GM12878 (cell line): ENCODE data around the gene MIR17HG. TPM values are rescaled to one million over a fixed set of nuclear protein-coding genes. Genes with fewer than 3 reads are reported as not detected.

ENCODE experiments used
- ATAC-seq: fragments of 200-7000 bp; cut with Tn5 transposase; 3 replicates; pipeline ENCODE4 v1.9.1; 2020; ENCODE audit warnings: mild to moderate bottlenecking, moderate library complexity
- BruUV-seq: library from RNA; stranded (reverse); fragments of 400-500 nt; replicated peaks from 2 replicates; lab custom pipeline; 2021; lab: Mats Ljungman, UMichigan
- CTCF ChIA-PET: fragments of 300-600 bp; sonication (Branson Sonifier 250); formaldehyde crosslinking; extraction: SDS; loops from one replicate; lab custom pipeline; 2021; ENCODE audit warnings: inconsistent platforms; lab: Yijun Ruan, JAX
- POLR2A ChIA-PET: fragments of 350-600 bp; formaldehyde crosslinking; extraction: SDS; loops from one replicate; lab custom pipeline; 2021; ENCODE audit warnings: inconsistent platforms; lab: Charles Lee
- RAD21 ChIA-PET: fragments of 300-600 bp; sonication (Branson Sonifier 250); formaldehyde crosslinking; loops from one replicate; lab custom pipeline; 2023; ENCODE audit warnings: antibody characterized with exemption; ENCODE audit not compliant: unreplicated experiment; lab: Charles Lee
- SMC1A ChIA-PET: fragments of 300-600 bp; sonication (Branson Sonifier 250); formaldehyde crosslinking; loops from one replicate; lab custom pipeline; 2023; ENCODE audit not compliant: unreplicated experiment, uncharacterized antibody; lab: Charles Lee
- DNase-seq: peaks from one replicate; pipeline ENCODE4 v3.0.0-alpha.2; 2011; ENCODE audit warnings: low read depth, low spot score
- FAIRE-seq: peaks from 3 replicates; lab custom pipeline; 2011; peaks lifted over from hg19 to GRCh38; lab: Jason Lieb, UNC
- H2AFZ ChIP-seq: 2 replicates; pipeline ENCODE4 v1.6.0; 2011; ENCODE audit warnings: low read depth, low read length, control low read depth; ENCODE audit not compliant: control insufficient read depth
- H3K27ac ChIP-seq: 2 replicates; pipeline ENCODE4 v1.5.1; 2011; ENCODE audit warnings: control low read depth; ENCODE audit not compliant: control insufficient read depth, insufficient read depth
- H3K27me3 ChIP-seq, 2 experiments: replicated peaks in 1 of 2; 2 replicates each; pipeline versions ENCODE4 v1.6.0 to v1.6.1; 2011; ENCODE audit warnings: low read length in 1 of 2; ENCODE audit not compliant: control insufficient read depth in 2 of 2, insufficient read depth in 2 of 2
- H3K36me3 ChIP-seq, 2 experiments: 2 replicates each; pipeline ENCODE4 v1.5.1; 2011; ENCODE audit warnings: low read length in 1 of 2; ENCODE audit not compliant: control insufficient read depth in 2 of 2, insufficient read depth in 2 of 2
- H3K4me1 ChIP-seq: 2 replicates; pipeline ENCODE4 v1.6.1; 2011; ENCODE audit warnings: mild to moderate bottlenecking, low read length, moderate library complexity, mixed read lengths; ENCODE audit not compliant: control insufficient read depth, insufficient read depth
- H3K4me2 ChIP-seq: 2 replicates; pipeline ENCODE4 v1.6.0; 2011; ENCODE audit warnings: control low read depth; ENCODE audit not compliant: control insufficient read depth, insufficient read depth
- H3K4me3 ChIP-seq: fragments of 200-600 bp; sonication (generic); 2 replicates; pipeline ENCODE4 v1.5.1; 2016
- H3K79me2 ChIP-seq: 2 replicates; pipeline ENCODE4 v1.6.0; 2011; ENCODE audit warnings: low read length; ENCODE audit not compliant: control insufficient read depth, insufficient read depth
- H3K9ac ChIP-seq: 2 replicates; pipeline ENCODE4 v1.8.0; 2011; ENCODE audit warnings: low read length, control low read depth, mixed read lengths; ENCODE audit not compliant: control insufficient read depth, insufficient read depth
- H3K9me3 ChIP-seq: replicated peaks from 3 replicates; pipeline ENCODE4 v1.5.1; 2011; ENCODE audit warnings: mild to moderate bottlenecking, low read length; ENCODE audit not compliant: control insufficient read depth, insufficient read depth
- H4K20me1 ChIP-seq: 2 replicates; pipeline ENCODE4 v1.6.0; 2011; ENCODE audit not compliant: control insufficient read depth, insufficient read depth
- BMI1 ChIP-seq: fragments of 450-650 bp; IDR thresholded peaks from 2 replicates; pipeline ENCODE4 v1.6.1; 2016; ENCODE audit warnings: mild to moderate bottlenecking, moderate library complexity, borderline replicate concordance
- CBX3 ChIP-seq: fragments of 200-600 bp; sonication (generic); IDR thresholded peaks from 2 replicates; pipeline ENCODE4 v1.6.1; 2016; ENCODE audit warnings: low read depth, borderline replicate concordance
- KAT2A ChIP-seq: conservative IDR thresholded peaks from 2 replicates; pipeline ENCODE4 v1.6.1; 2011; ENCODE audit warnings: low read depth, low read length; ENCODE audit not compliant: control insufficient read depth
- NR2F1 ChIP-seq: fragments of 450-650 bp; conservative IDR thresholded peaks from 2 replicates; pipeline ENCODE4 v1.6.1; 2017; ENCODE audit warnings: mild to moderate bottlenecking
- POLR2AphosphoS5 ChIP-seq: IDR thresholded peaks from 2 replicates; pipeline ENCODE4 v1.6.1; 2011; ENCODE audit warnings: mild to moderate bottlenecking, low read length, inconsistent platforms
- RBBP5 ChIP-seq: fragments of 200-600 bp; sonication (generic); conservative IDR thresholded peaks from 2 replicates; pipeline ENCODE4 v1.6.1; 2016
- RFX5 ChIP-seq: IDR thresholded peaks from 2 replicates; pipeline ENCODE4 v1.6.1; 2011; ENCODE audit warnings: low read depth, low read length, improper control_type of control experiment
- RUNX3 ChIP-seq: IDR thresholded peaks from 2 replicates; pipeline ENCODE4 v1.6.1; 2012; ENCODE audit warnings: low read length, inconsistent platforms
- SRF ChIP-seq, 2 experiments: IDR thresholded peaks; 2 replicates each; pipeline ENCODE4 v1.6.1; 2011; ENCODE audit warnings: low read depth in 2 of 2, low read length in 2 of 2, mild to moderate bottlenecking in 1 of 2, moderate library complexity in 1 of 2
- WRNIP1 ChIP-seq: IDR thresholded peaks from 2 replicates; pipeline ENCODE4 v1.6.1; 2011; ENCODE audit warnings: low read depth, low read length, improper control_type of control experiment, borderline replicate concordance
- ZNF24 ChIP-seq: fragments of 450-650 bp; IDR thresholded peaks from 2 replicates; pipeline ENCODE4 v1.6.1; 2017; ENCODE audit warnings: antibody characterized with exemption, mild to moderate bottlenecking
- WGBS: methylation state at CpG from one replicate; pipeline ENCODE4 v1.1.6; 2016; ENCODE audit warnings: low lambda C conversion rate; ENCODE audit not compliant: insufficient replicate concordance, insufficient coverage; ENCODE audit errors: missing lambda C conversion rate; 5-methylcytosine and 5-hydroxymethylcytosine counted together
- in situ Hi-C: fragments of 300-500 bp; cut with MboI; formaldehyde crosslinking; loops from 9 replicates; pipeline ENCODE4 v1.14.3; 2018; ENCODE audit warnings: mixed read lengths
- intact Hi-C: fragments of 100-400 bp; cut with micrococcal nuclease; formaldehyde crosslinking; loops from one replicate; pipeline ENCODE4 v1.14.2; 2022; ENCODE audit not compliant: unreplicated experiment
- polyA plus RNA-seq, 11 experiments: library from polyadenylated mRNA; depleted of rRNA in 4 of 11; unstranded in 6 of 11; stranded (reverse) in 5 of 11; fragments of >200 nt; fragmentation: Nextera tagmentation in 4 of 11; fragmentation: Illumina TruSeq in 1 of 11; extraction: Ambion mirVana in 4 of 11; extraction: Trizol in 1 of 11; gene quantifications; 1 replicate in 1 of 11; 2 replicates in 10 of 11; pipeline versions ENCODE4 v1.2.1 to v1.2.3, GENCODE V29; 2011 to 2016; ENCODE audit warnings: inconsistent platforms in 2 of 11, missing spikeins in 2 of 11, low read depth in 1 of 11
- total RNA-seq, 4 experiments: library from RNA; depleted of rRNA in 3 of 4; stranded (reverse); fragments of >200 nt in 3 of 4; fragmentation: Illumina TruSeq in 1 of 4; extraction: Trizol in 1 of 4; gene quantifications; 2 replicates each; pipeline versions ENCODE4 v1.2.1 to v1.2.3, GENCODE V29; 2013 to 2021
- TF ChIP-seq, protein P1 (sequence below): IDR thresholded peaks from 2 replicates; pipeline ENCODE4 v1.6.1; 2012; ENCODE audit warnings: mild to moderate bottlenecking, low read depth, low read length

MIR17HG gene
- total and polyA plus RNA-seq, 10 of the 15 experiments (the other 5 are each of a cell fraction or from before 2014, with no cell fraction given): 4.4 to 37.7 (median 15.1) TPM

DNA sequence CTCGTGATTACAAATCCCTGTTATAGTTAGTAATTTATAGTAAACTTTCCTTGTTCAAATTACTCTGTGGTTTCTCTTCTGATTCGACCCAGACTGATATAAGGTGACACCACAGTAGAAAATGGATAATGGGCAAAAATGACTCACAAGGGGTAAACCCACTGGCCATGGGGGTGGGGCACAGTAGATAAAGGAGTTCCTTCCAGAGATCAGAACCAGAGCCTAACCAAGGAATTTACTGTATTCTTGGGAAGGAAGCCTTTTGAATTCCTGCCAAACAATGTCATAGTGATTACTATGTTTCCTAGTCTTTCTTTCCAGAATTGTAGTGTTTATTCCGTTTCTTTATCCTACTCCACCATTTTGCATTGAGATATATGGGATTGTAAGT is 21.9 kb downstream of the MIR17HG start:
- 46% methylated on average over 3 of the region's 3 CpGs for WGBS
- FAIRE-seq: no peak
- H3K27ac ChIP-seq: no peak overlapping the region
- no peaks in the 10 kb centered on the region for H4K20me1 ChIP-seq
- intact Hi-C loops (no loop called here), in situ Hi-C loops (no loop called here)
- no peak overlapping the region for H3K9ac ChIP-seq
- TF ChIP-seq POLR2AphosphoS5 (no peak), RUNX3 (peak; percentile 25; the same call in 1 of the 2 replicates), RFX5 (no peak), WRNIP1 (no peak)
- no peak overlapping the region for H2AFZ ChIP-seq
- H3K9me3 ChIP-seq: no peaks in the 10 kb centered on the region
- CTCF ChIA-PET: interaction anchor here (0.6 to 1.8 kb wide), 5 partner anchors 10 to 57 kb away, joined by 3 to 8 read pairs (median 5); no protein-coding TSS in a partner anchor
- H3K27me3 ChIP-seq: no peaks in the 10 kb centered on the region
- POLR2A ChIA-PET: interaction anchor here (0.8 kb wide), 1 partner anchor 20 kb away, joined by 3 read pairs; no protein-coding TSS in a partner anchor
- H3K4me3 ChIP-seq: no peak overlapping the region
- BruUV-seq: no TSS peak
- no peak overlapping the region for H3K4me2 ChIP-seq
- no peak for DNase-seq
- no peaks in the 10 kb centered on the region for H3K36me3 ChIP-seq
- peak; percentile 29; the same call in 2 of the 3 replicates for ATAC-seq
- H3K4me1 ChIP-seq: no peaks in the 10 kb centered on the region
- RAD21 ChIA-PET: interaction anchor here (0.6 to 1.0 kb wide), 2 partner anchors 56 to 67 kb away, joined by 3 to 5 read pairs; no protein-coding TSS in a partner anchor
- H3K79me2 ChIP-seq: no peaks in the 10 kb centered on the region
- SMC1A ChIA-PET: interaction anchor here (0.8 to 1.6 kb wide), 4 partner anchors 11 to 58 kb away, joined by 3 to 5 read pairs (median 3); no protein-coding TSS in a partner anchor

DNA sequence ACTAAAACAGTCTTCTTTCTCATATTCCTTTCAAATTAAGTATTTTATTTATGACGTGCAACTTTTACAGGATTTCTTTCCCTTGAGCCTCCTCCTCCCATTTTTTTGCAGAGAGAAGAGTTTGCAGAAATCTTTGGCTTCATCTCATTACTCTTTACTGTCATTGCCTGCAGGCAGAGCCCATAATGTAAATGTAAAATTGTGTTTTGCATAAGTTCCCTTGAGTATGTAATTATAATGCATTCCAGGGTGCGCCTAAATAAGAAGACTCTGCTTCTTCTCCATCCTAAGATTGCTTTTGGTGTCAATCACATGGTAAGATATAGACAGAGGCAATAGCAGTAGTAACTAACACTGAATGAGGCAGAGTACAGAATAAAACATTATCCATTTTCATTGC is 23.0 kb downstream of the MIR17HG start:
- H3K27me3 ChIP-seq: no peaks in the 10 kb centered on the region
- TF ChIP-seq NR2F1 (no peak), CBX3 (no peak), SRF (IDR thresholded peaks at IDR 0.05; ENCODE audit: low read depth in 2 of 2, low read length in 2 of 2) (no peak), BMI1 (no peak), KAT2A (no peak), ZNF24 (no peak), RBBP5 (no peak)
- TF ChIP-seq, protein P1, sequence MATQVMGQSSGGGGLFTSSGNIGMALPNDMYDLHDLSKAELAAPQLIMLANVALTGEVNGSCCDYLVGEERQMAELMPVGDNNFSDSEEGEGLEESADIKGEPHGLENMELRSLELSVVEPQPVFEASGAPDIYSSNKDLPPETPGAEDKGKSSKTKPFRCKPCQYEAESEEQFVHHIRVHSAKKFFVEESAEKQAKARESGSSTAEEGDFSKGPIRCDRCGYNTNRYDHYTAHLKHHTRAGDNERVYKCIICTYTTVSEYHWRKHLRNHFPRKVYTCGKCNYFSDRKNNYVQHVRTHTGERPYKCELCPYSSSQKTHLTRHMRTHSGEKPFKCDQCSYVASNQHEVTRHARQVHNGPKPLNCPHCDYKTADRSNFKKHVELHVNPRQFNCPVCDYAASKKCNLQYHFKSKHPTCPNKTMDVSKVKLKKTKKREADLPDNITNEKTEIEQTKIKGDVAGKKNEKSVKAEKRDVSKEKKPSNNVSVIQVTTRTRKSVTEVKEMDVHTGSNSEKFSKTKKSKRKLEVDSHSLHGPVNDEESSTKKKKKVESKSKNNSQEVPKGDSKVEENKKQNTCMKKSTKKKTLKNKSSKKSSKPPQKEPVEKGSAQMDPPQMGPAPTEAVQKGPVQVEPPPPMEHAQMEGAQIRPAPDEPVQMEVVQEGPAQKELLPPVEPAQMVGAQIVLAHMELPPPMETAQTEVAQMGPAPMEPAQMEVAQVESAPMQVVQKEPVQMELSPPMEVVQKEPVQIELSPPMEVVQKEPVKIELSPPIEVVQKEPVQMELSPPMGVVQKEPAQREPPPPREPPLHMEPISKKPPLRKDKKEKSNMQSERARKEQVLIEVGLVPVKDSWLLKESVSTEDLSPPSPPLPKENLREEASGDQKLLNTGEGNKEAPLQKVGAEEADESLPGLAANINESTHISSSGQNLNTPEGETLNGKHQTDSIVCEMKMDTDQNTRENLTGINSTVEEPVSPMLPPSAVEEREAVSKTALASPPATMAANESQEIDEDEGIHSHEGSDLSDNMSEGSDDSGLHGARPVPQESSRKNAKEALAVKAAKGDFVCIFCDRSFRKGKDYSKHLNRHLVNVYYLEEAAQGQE: no peak
- FAIRE-seq (no peak), ATAC-seq (no peak), DNase-seq (no peak)
- RAD21 ChIA-PET: interaction anchor here (1.0 kb wide), 1 partner anchor 57 kb away, joined by 5 read pairs; no protein-coding TSS in a partner anchor
- H3K4me1 ChIP-seq: no peaks in the 10 kb centered on the region
- H3K9ac ChIP-seq: no peak overlapping the region
- H3K4me2 ChIP-seq: no peak overlapping the region
- H2AFZ ChIP-seq: no peak overlapping the region
- no peaks in the 10 kb centered on the region for H3K79me2 ChIP-seq
- H3K36me3 ChIP-seq: no peaks in the 10 kb centered on the region
- no peaks in the 10 kb centered on the region for H3K9me3 ChIP-seq
- 98% methylated on average over 2 of the region's 2 CpGs for WGBS
- H3K27ac ChIP-seq: no peak overlapping the region
- no TSS peak for BruUV-seq
- POLR2A ChIA-PET: interaction anchor here (0.6 kb wide), 1 partner anchor 12 kb away, joined by 3 read pairs; no protein-coding TSS in a partner anchor
- in situ Hi-C loops: no loop called here
- intact Hi-C loops: loop anchor here (5.0 to 10.0 kb wide), 2 partner anchors 37 to 274 kb away; no protein-coding TSS in a partner anchor
- SMC1A ChIA-PET: interaction anchor here (0.8 kb wide), 1 partner anchor 38 kb away, joined by 3 read pairs; no protein-coding TSS in a partner anchor
- no peaks in the 10 kb centered on the region for H4K20me1 ChIP-seq
- CTCF ChIA-PET: interaction anchor here (1.1 to 1.8 kb wide), 3 partner anchors 35 to 58 kb away, joined by 5 to 8 read pairs (median 7); no protein-coding TSS in a partner anchor
- no peak overlapping the region for H3K4me3 ChIP-seq
